PC-9 (cell line): Measurements from ENCODE around the gene AK8. TPM values are rescaled to one million over a fixed set of nuclear protein-coding genes. Genes with fewer than 3 reads are reported as not detected.

ENCODE experiments used
- BruUV-seq: library from RNA; stranded (reverse); fragments of 400-500 nt; replicated peaks from 2 replicates; lab custom pipeline; 2021; lab: Mats Ljungman, UMichigan
- CTCF ChIA-PET: fragments of 300-600 bp; sonication (Branson Sonifier 250); formaldehyde crosslinking; loops from one replicate; lab custom pipeline; 2022; ENCODE audit warnings: antibody characterized with exemption; lab: Charles Lee
- POLR2A ChIA-PET: fragments of 300-600 bp; sonication (Branson Sonifier 250); formaldehyde crosslinking; loops from one replicate; lab custom pipeline; 2022; ENCODE audit warnings: antibody characterized with exemption; ENCODE audit not compliant: unreplicated experiment; lab: Charles Lee
- DNase-seq, 2 experiments: peaks; one replicate each; pipeline versions ENCODE4 v3.0.0 to v3.0.0-alpha.2; 2015 to 2022; ENCODE audit warnings: mixed read lengths in 1 of 2
- H2AFZ ChIP-seq: fragments of 200-600 bp; sonication (generic); 2 replicates; pipeline ENCODE4 v1.8.1; 2017; ENCODE audit warnings: antibody characterized with exemption
- H3F3A ChIP-seq: fragments of 200-600 bp; sonication (generic); 2 replicates; pipeline ENCODE4 v1.8.1; 2017; ENCODE audit warnings: antibody characterized with exemption, mild to moderate bottlenecking, low read depth; ENCODE audit not compliant: insufficient read depth
- H3K27ac ChIP-seq: fragments of 200-600 bp; sonication (generic); 2 replicates; pipeline ENCODE4 v1.6.1; 2016; ENCODE audit warnings: mixed run types
- H3K27me3 ChIP-seq: fragments of 200-600 bp; sonication (generic); 2 replicates; pipeline ENCODE4 v1.6.1; 2016; ENCODE audit warnings: low read depth, mixed run types; ENCODE audit not compliant: insufficient read depth
- H3K36me3 ChIP-seq: fragments of 200-600 bp; sonication (generic); 2 replicates; pipeline ENCODE4 v1.6.1; 2016; ENCODE audit warnings: low read depth, mixed run types
- H3K4me1 ChIP-seq: fragments of 200-600 bp; sonication (generic); replicated peaks from 2 replicates; pipeline ENCODE4 v1.6.1; 2016; ENCODE audit warnings: mixed run types; ENCODE audit not compliant: insufficient read depth
- H3K4me2 ChIP-seq: fragments of 200-600 bp; sonication (generic); 2 replicates; pipeline ENCODE4 v1.6.1; 2017; ENCODE audit warnings: mixed run types
- H3K4me3 ChIP-seq: fragments of 200-600 bp; sonication (generic); 2 replicates; pipeline ENCODE4 v1.6.1; 2016; ENCODE audit warnings: mixed run types
- H3K79me2 ChIP-seq: fragments of 200-600 bp; sonication (generic); 2 replicates; pipeline ENCODE4 v1.6.1; 2017; ENCODE audit warnings: low read depth, mixed run types
- H3K9me2 ChIP-seq: fragments of 200-600 bp; sonication (generic); 2 replicates; pipeline ENCODE4 v1.8.1; 2017; ENCODE audit warnings: mild to moderate bottlenecking; ENCODE audit not compliant: insufficient read depth
- H3K9me3 ChIP-seq: fragments of 200-600 bp; sonication (generic); 2 replicates; pipeline ENCODE4 v1.8.1; 2016; ENCODE audit warnings: low read depth; ENCODE audit not compliant: insufficient read depth
- H4K20me1 ChIP-seq: fragments of 200-600 bp; sonication (generic); 2 replicates; pipeline ENCODE4 v1.8.1; 2017; ENCODE audit not compliant: insufficient read depth
- CTCF ChIP-seq: fragments of 200-600 bp; sonication (generic); conservative IDR thresholded peaks from 2 replicates; pipeline ENCODE4 v1.6.1; 2017; ENCODE audit warnings: mixed run types, antibody characterized with exemption, mild to moderate bottlenecking, moderate library complexity
- EZH2 ChIP-seq: fragments of 200-600 bp; sonication (generic); IDR thresholded peaks from 2 replicates; pipeline ENCODE4 v1.8.0; 2017; ENCODE audit warnings: antibody characterized with exemption, low read depth
- intact Hi-C: fragments of 100-400 bp; cut with micrococcal nuclease; formaldehyde crosslinking; loops from one replicate; pipeline ENCODE4 v1.10.0; 2022; ENCODE audit not compliant: unreplicated experiment
- total RNA-seq: library from RNA; stranded (reverse); gene quantifications from 2 replicates; pipeline ENCODE4 v1.2.3, GENCODE V29; 2021

Gene AK8
- total RNA-seq, 1 experiment from 2014 or later: 7.2 TPM

GRCh38 chr9:132788378-132788777, 89.7 kb downstream of the AK8 start:
- no peaks in the 10 kb centered on the region; the same call in 1 of the 2 replicates for H3K9me2 ChIP-seq
- ChIA-PET POLR2A (no interaction called here), CTCF (interaction anchor here (0.7 kb wide), 1 partner anchor 71 kb away, joined by 4 read pairs; no protein-coding TSS in a partner anchor)
- no peaks in the 10 kb centered on the region for H3K36me3 ChIP-seq
- no peak overlapping the region for H3K27ac ChIP-seq
- H3F3A ChIP-seq: no peaks in the 10 kb centered on the region
- H3K79me2 ChIP-seq: no peaks in the 10 kb centered on the region
- no peaks in the 10 kb centered on the region for H4K20me1 ChIP-seq
- peaks cover 5% of the 10 kb centered on the region; the same call in 1 of the 2 replicates for H3K27me3 ChIP-seq
- BruUV-seq: no TSS peak
- H3K4me3 ChIP-seq: no peak overlapping the region
- DNase-seq: no peak
- TF ChIP-seq EZH2 (no peak), CTCF (no peak)
- intact Hi-C loops: no loop called here
- H3K9me3 ChIP-seq: no peaks in the 10 kb centered on the region
- H3K4me2 ChIP-seq: no peak overlapping the region
- no peaks in the 10 kb centered on the region for H3K4me1 ChIP-seq
- H2AFZ ChIP-seq: no peak overlapping the region

GRCh38 chr9:132787748-132788159, 90.3 kb downstream of the AK8 start:
- H3F3A ChIP-seq: no peaks in the 10 kb centered on the region
- H3K79me2 ChIP-seq: no peaks in the 10 kb centered on the region
- no peak overlapping the region for H3K4me2 ChIP-seq
- no peak overlapping the region for H2AFZ ChIP-seq
- no TSS peak for BruUV-seq
- peaks cover 5% of the 10 kb centered on the region; the same call in 1 of the 2 replicates for H3K27me3 ChIP-seq
- H3K36me3 ChIP-seq: no peaks in the 10 kb centered on the region
- H3K9me3 ChIP-seq: no peaks in the 10 kb centered on the region
- H4K20me1 ChIP-seq: no peaks in the 10 kb centered on the region
- no peaks in the 10 kb centered on the region; the same call in 1 of the 2 replicates for H3K9me2 ChIP-seq
- H3K4me3 ChIP-seq: no peak overlapping the region
- no peaks in the 10 kb centered on the region for H3K4me1 ChIP-seq
- DNase-seq: no peak
- intact Hi-C loops: no loop called here
- TF ChIP-seq CTCF (no peak), EZH2 (no peak)
- H3K27ac ChIP-seq: no peak overlapping the region
- POLR2A ChIA-PET: no interaction called here
- CTCF ChIA-PET: interaction anchor here (0.7 kb wide), 1 partner anchor 70 kb away, joined by 4 read pairs; no protein-coding TSS in a partner anchor

GRCh38 chr9:132784286-132784830, 93.7 kb downstream of the AK8 start:
- Histone ChIP-seq H3K4me2 (no peak overlapping the region), H3K9me2 (no peaks in the 10 kb centered on the region; the same call in 1 of the 2 replicates), H3K4me1 (no peaks in the 10 kb centered on the region), H3K9me3 (no peaks in the 10 kb centered on the region), H3F3A (no peaks in the 10 kb centered on the region), H4K20me1 (no peaks in the 10 kb centered on the region), H3K79me2 (no peaks in the 10 kb centered on the region), H3K27ac (no peak overlapping the region), H3K4me3 (no peak overlapping the region), H3K27me3 (peaks cover 10% of the 10 kb centered on the region), H2AFZ (no peak overlapping the region), H3K36me3 (no peaks in the 10 kb centered on the region)
- intact Hi-C loops: no loop called here
- POLR2A ChIA-PET: no interaction called here
- TF ChIP-seq EZH2: no peak
- TF ChIP-seq CTCF: no peak
- no peak for DNase-seq
- CTCF ChIA-PET: no interaction called here
- no TSS peak for BruUV-seq
